ENCODE results near the gene ARL6IP1. TPM values are rescaled to one million over a fixed set of nuclear protein-coding genes. Genes with fewer than 3 reads are reported as not detected.

The ARL6IP1 gene
- total and polyA plus RNA-seq, 2 of the 13 experiments (the other 11 are each of a cell fraction or from before 2014, with no cell fraction given) = 263 to 373 TPM

GRCh38 chr16:18789850-18790706 is 11.3 kb downstream of the ARL6IP1 start, which contains the start of gene RPS15A (continued):
- no peak; the same call in 1 of the 2 replicates for TF ChIP-seq ZNF326 (CRISPR knock-in tag; IDR thresholded peaks at IDR 0.05; ENCODE audit: borderline replicate concordance)
- peak; percentile 92 for TF ChIP-seq CBFB (CRISPR knock-in tag; IDR thresholded peaks at IDR 0.05)
- peak; percentile 90; the same call in 1 of the 2 replicates for TF ChIP-seq ZNF33B (CRISPR knock-in tag; IDR thresholded peaks at IDR 0.05)
- TF ChIP-seq KLF11 (CRISPR knock-in tag; IDR thresholded peaks at IDR 0.05) = peak; percentile 85; the same call in 1 of the 2 replicates
- no peak for TF ChIP-seq USF2 (IDR thresholded peaks at IDR 0.05; ENCODE audit: low read depth, low read length)
- TF ChIP-seq USF2 (CRISPR knock-in tag; IDR thresholded peaks at IDR 0.05; ENCODE audit: borderline replicate concordance) = peak; percentile 35; the same call in 1 of the 2 replicates
- TF ChIP-seq ZNF605 (CRISPR knock-in tag; IDR thresholded peaks at IDR 0.05) = peak; percentile 98
- TF ChIP-seq PLRG1 (conservative IDR thresholded peaks at IDR 0.05) = no peak
- peak; percentile 96; the same call in 1 of the 2 replicates for TF ChIP-seq SNAPC5 (CRISPR knock-in tag; IDR thresholded peaks at IDR 0.05; ENCODE audit: borderline replicate concordance)
- TF ChIP-seq HES4 (CRISPR knock-in tag; IDR thresholded peaks at IDR 0.05; ENCODE audit: borderline replicate concordance) = peak; percentile 97
- peak; percentile 100 for TF ChIP-seq ZFX (CRISPR knock-in tag; IDR thresholded peaks at IDR 0.05; ENCODE audit: low read depth)
- TF ChIP-seq SNRNP70 (IDR thresholded peaks at IDR 0.05; ENCODE audit: low read depth, low read length) = no peak
- peak; percentile 38 for TF ChIP-seq ZNF629 (CRISPR knock-in tag; conservative IDR thresholded peaks at IDR 0.05)
- peak; percentile 86 for TF ChIP-seq SIX1 (CRISPR knock-in tag; IDR thresholded peaks at IDR 0.05; ENCODE audit: borderline replicate concordance)
- peak; percentile 94 for TF ChIP-seq ATF7-NPFF (CRISPR knock-in tag; IDR thresholded peaks at IDR 0.05; ENCODE audit: low read depth)
- TF ChIP-seq SRY (CRISPR knock-in tag; IDR thresholded peaks at IDR 0.05) = peak; percentile 89
- peak; percentile 89 for TF ChIP-seq ZNF580 (CRISPR knock-in tag; IDR thresholded peaks at IDR 0.05; ENCODE audit: borderline replicate concordance, low read depth)
- peak; percentile 96 for TF ChIP-seq SRF (IDR thresholded peaks at IDR 0.05; ENCODE audit: low read depth, low read length)
- 0 out of 2 replicates have a peak, but pooled peaks have one; percentile 91 for TF ChIP-seq ZFP36L2 (CRISPR knock-in tag; IDR thresholded peaks at IDR 0.05)
- TF ChIP-seq ZFY (CRISPR knock-in tag; IDR thresholded peaks at IDR 0.05) = peak; percentile 100
- TF ChIP-seq ZUFSP (CRISPR knock-in tag; IDR thresholded peaks at IDR 0.05; ENCODE audit: borderline replicate concordance) = 0 out of 2 replicates have a peak, but pooled peaks have one; percentile 75
- peak; percentile 98 for TF ChIP-seq REL (CRISPR knock-in tag; conservative IDR thresholded peaks at IDR 0.05)
- peak; percentile 77 for TF ChIP-seq ZEB1 (IDR thresholded peaks at IDR 0.05; ENCODE audit: insufficient replicate concordance, low read depth)
